ENCODE data around the gene FCN1. TPM values are rescaled to one million over a fixed set of nuclear protein-coding genes. Genes with fewer than 3 reads are reported as not detected.

The FCN1 gene
- total and polyA plus RNA-seq, 2 of the 8 experiments (the other 6 are each of a cell fraction or from before 2014, with no cell fraction given): not detected

- 100% methylated on average over 7 of the region's 12 CpGs; no CpG with 5 or more reads in 1 of the 2 experiments for WGBS, 2 experiments (ENCODE audit: extremely low coverage in 1 of 2, insufficient coverage in 1 of 2, insufficient read length in 1 of 2, insufficient replicate concordance in 2 of 2, low coverage in 1 of 2, low lambda C conversion rate in 2 of 2, missing lambda C conversion rate in 1 of 2)
- POLR2A ChIA-PET (ENCODE audit: partially characterized antibody): interaction anchor here (0.6 kb wide), 1 partner anchor 257 kb away, joined by 3 read pairs; no protein-coding TSS in a partner anchor
- Histone ChIP-seq H2BK12ac (ENCODE audit: low read depth, low read length) (no peak overlapping the region), H3K27me3 (replicated peaks in 1 of 4; ENCODE audit: control insufficient read depth in 3 of 4, extremely low read depth in 1 of 4, insufficient read depth in 3 of 4, low read length in 3 of 4) (no peaks in the 10 kb centered on the region; a peak in 1 of 7 replicates), H3K56ac (replicated peaks; ENCODE audit: insufficient read length, low read depth, low read length) (peak overlapping the region; percentile 93), H3K4me2 (ENCODE audit: insufficient read depth in 1 of 2, low read depth in 2 of 2, low read length in 2 of 2) (no peak overlapping the region), H3K23ac (ENCODE audit: insufficient read length) (no peak overlapping the region), H2BK20ac (ENCODE audit: low read length) (0 out of 2 replicates have a peak overlapping the region, but pooled peaks have one; percentile 40), H3K36me3 (ENCODE audit: control insufficient read depth in 2 of 4, insufficient read depth in 4 of 4, low read length in 3 of 4) (no peaks in the 10 kb centered on the region), H4K8ac (ENCODE audit: extremely low read depth, insufficient read depth, low read length) (no peak overlapping the region), H2BK15ac (ENCODE audit: low read length) (no peak overlapping the region), H2AK5ac (ENCODE audit: low read depth, low read length) (no peak overlapping the region), H4K91ac (replicated peaks; ENCODE audit: insufficient read length, low read length) (peak overlapping the region; percentile 66), H3K18ac (ENCODE audit: extremely low read depth, low read length) (no peak overlapping the region), H3K23me2 (ENCODE audit: low read depth, low read length) (peaks cover 6% of the 10 kb centered on the region; the same call in 1 of the 2 replicates), H3K9me3 (ENCODE audit: insufficient read depth in 2 of 2, low read depth in 1 of 2, low read length in 1 of 2) (no peaks in the 10 kb centered on the region), H3K4me3 (ENCODE audit: extremely low read depth in 1 of 4, insufficient read depth in 2 of 4, low read depth in 3 of 4, low read length in 4 of 4) (no peak overlapping the region), H3K79me2 (ENCODE audit: control insufficient read depth in 1 of 2, insufficient read depth in 2 of 2, low read length in 2 of 2) (no peaks in the 10 kb centered on the region), H3K9ac (replicated peaks in 1 of 4; ENCODE audit: extremely low read depth in 1 of 4, low read depth in 3 of 4, low read length in 3 of 4) (no peak overlapping the region), H2BK120ac (replicated peaks; ENCODE audit: low read depth, low read length) (no peak overlapping the region), H4K20me1 (replicated peaks in 1 of 2; ENCODE audit: control insufficient read depth in 1 of 2, insufficient read depth in 2 of 2, low read length in 2 of 2) (peaks cover 0 to 4% of the 10 kb centered on the region in 2 experiments), H4K5ac (ENCODE audit: insufficient read length, low read depth, low read length) (no peak overlapping the region), H3K4ac (replicated peaks; ENCODE audit: insufficient read length, low read depth, low read length) (no peak overlapping the region), H2AFZ (ENCODE audit: low read length) (no peak overlapping the region), H3K4me1 (replicated peaks in 1 of 4; ENCODE audit: control insufficient read depth in 3 of 4, insufficient read depth in 4 of 4, low read length in 3 of 4) (peaks cover 0 to 8% (median 3%) of the 10 kb centered on the region in 4 experiments; a peak in 3 of 7 replicates), H3K27ac (ENCODE audit: low read depth, low read length) (no peak overlapping the region), H2BK5ac (ENCODE audit: low read depth, low read length) (no peak overlapping the region), H3K79me1 (ENCODE audit: low read depth, low read length) (no peaks in the 10 kb centered on the region), H3K14ac (ENCODE audit: insufficient read length) (no peak overlapping the region)
- FAIRE-seq: no peak
- no peak for DNase-seq (ENCODE audit: low read depth in 1 of 2, low spot score in 2 of 2)
- CTCF ChIA-PET (ENCODE audit: partially characterized antibody): no interaction called here
- no peak for TF ChIP-seq GABPA (IDR thresholded peaks at IDR 0.05; ENCODE audit: borderline replicate concordance, insufficient read depth, low read length)
- TF ChIP-seq ATF3 (IDR thresholded peaks at IDR 0.05; ENCODE audit: insufficient read depth, low read depth, low read length): no peak
- TF ChIP-seq BACH1 (IDR thresholded peaks at IDR 0.05; ENCODE audit: low read length): no peak
- no peak for TF ChIP-seq EZH2 (IDR thresholded peaks at IDR 0.05; ENCODE audit: low read depth, low read length, severe bottlenecking)
- no peak for TF ChIP-seq FOSL1 (IDR thresholded peaks at IDR 0.05; ENCODE audit: insufficient read depth, low read depth, low read length)
- no peak for TF ChIP-seq BRCA1 (IDR thresholded peaks at IDR 0.05; ENCODE audit: low read depth, low read length)
- no peak for TF ChIP-seq TAF1 (IDR thresholded peaks at IDR 0.05; ENCODE audit: low read depth, low read length)
- no peak for TF ChIP-seq RAD21 (IDR thresholded peaks at IDR 0.05 in 1 of 2, conservative IDR thresholded peaks at IDR 0.05 in 1 of 2; ENCODE audit: low read depth in 2 of 2, low read length in 2 of 2)
These were observed 28.0 kb upstream of the FCN1 start for GRCh38 chr9:134945509-134946275.

Measured in H1 (cell line).